DMS79 (cell line): Measurements from ENCODE around the gene SPTBN2.
A peak's percentile ranks its signal among the peaks of the same experiment; 100 is the strongest.

ENCODE experiments used
- DNase-seq: peaks from one replicate; lab custom pipeline; 2025; lab: John Stamatoyannopoulos, UW

Gene SPTBN2

GRCh38 chr11:66638177-66639065, 90.6 kb downstream of the SPTBN2 start, which contains the start of gene RBM4:
TSS of gene RBM4 (plus strand) at chr11:66638703. CDS start at chr11:66639712, 1,009 bp downstream.
- peak; percentile 99 for DNase-seq

GRCh38 chr11:66637557-66638176, 91.3 kb downstream of the SPTBN2 start:
- peak; percentile 65 for DNase-seq

DNA sequence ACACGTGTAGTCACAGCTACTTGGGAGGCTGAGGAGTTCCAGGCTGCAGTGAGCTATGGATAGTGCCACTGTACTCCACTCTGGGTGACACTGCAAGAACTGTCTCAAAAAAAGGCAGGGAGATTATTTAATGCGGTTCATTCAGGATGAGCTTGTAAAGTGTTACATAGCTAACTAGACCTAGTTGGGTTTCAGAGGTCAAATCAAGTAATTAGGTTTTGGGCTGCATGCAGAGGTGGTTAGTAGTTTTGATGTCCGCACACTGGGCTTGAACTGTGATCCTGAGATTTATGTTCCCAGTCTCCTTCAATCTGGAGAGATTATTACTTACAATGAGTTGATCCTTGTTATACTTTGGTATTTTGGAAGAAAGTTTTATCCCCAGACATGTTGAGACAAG, 92.6 kb downstream of the SPTBN2 start:
- no peak for DNase-seq
